K562 (cell line): Measurements from ENCODE around the gene SEMA6B. TPM values are rescaled to one million over a fixed set of nuclear protein-coding genes. Genes with fewer than 3 reads are reported as not detected.

Experiments
- ADNP ChIP-seq: fragments of 200-800 bp; sonication (Bioruptor generic); IDR thresholded peaks from 2 replicates; pipeline ENCODE4 v1.6.1; 2016; ENCODE audit warnings: missing genetic modification characterization, missing compliant biosample characterization
- BCOR ChIP-seq: fragments of 450-650 bp; IDR thresholded peaks from 2 replicates; pipeline ENCODE4 v1.6.1; 2016
- CBX1 ChIP-seq: sonication (generic); IDR thresholded peaks from 2 replicates; pipeline ENCODE4 v1.6.1; 2016; ENCODE audit warnings: antibody characterized with exemption, low read depth, mild to moderate bottlenecking
- HNRNPLL ChIP-seq: fragments of 200-400 bp; formaldehyde crosslinking; IDR thresholded peaks from 2 replicates; pipeline ENCODE4 v1.6.1; 2017; ENCODE audit warnings: low read length, low read depth, mild to moderate bottlenecking; ENCODE audit not compliant: poor library complexity, severe bottlenecking
- JUN ChIP-seq, 2 experiments: sonication (generic) in 1 of 2; formaldehyde crosslinking in 1 of 2; IDR thresholded peaks; 2 replicates each; pipeline versions ENCODE4 v1.6.1 to v1.8.0; 2012 to 2022; ENCODE audit warnings: borderline replicate concordance in 2 of 2, mild to moderate bottlenecking in 2 of 2, improper control_type of control experiment in 1 of 2, low read depth in 1 of 2, low read length in 1 of 2, missing genetic modification reagents in 1 of 2
- KDM1A ChIP-seq, 2 experiments: fragments of 450-650 bp; IDR thresholded peaks; 2 replicates each; pipeline ENCODE4 v1.6.1; 2016; ENCODE audit warnings: mild to moderate bottlenecking in 2 of 2
- NBN ChIP-seq: fragments of 450-650 bp; IDR thresholded peaks from 2 replicates; pipeline ENCODE4 v1.6.1; 2016; ENCODE audit warnings: low read depth, mild to moderate bottlenecking
- RB1 ChIP-seq: fragments of 450-650 bp; IDR thresholded peaks from 2 replicates; pipeline ENCODE4 v1.6.1; 2017; ENCODE audit warnings: low read depth, mild to moderate bottlenecking
- TOE1 ChIP-seq, 2 experiments: fragments of 450-650 bp in 1 of 2; sonication (generic) in 1 of 2; formaldehyde crosslinking in 1 of 2; IDR thresholded peaks; 2 replicates each; pipeline versions ENCODE4 v1.7.1 to v1.8.0; 2016 to 2022; ENCODE audit warnings: borderline replicate concordance in 2 of 2, mild to moderate bottlenecking in 2 of 2, antibody characterized with exemption in 1 of 2, inconsistent platforms in 1 of 2, low read depth in 1 of 2, missing genetic modification reagents in 1 of 2, moderate library complexity in 1 of 2
- ZBTB11 ChIP-seq, 3 experiments: fragments of 200-800 bp in 1 of 3; fragments of 250-450 bp in 1 of 3; fragments of 450-650 bp in 1 of 3; sonication (Bioruptor Pico) in 1 of 3; sonication (Bioruptor generic) in 1 of 3; formaldehyde crosslinking in 1 of 3; IDR thresholded peaks; 2 replicates each; pipeline versions ENCODE4 v1.6.1 to v1.8.0; 2016 to 2022; ENCODE audit warnings: mild to moderate bottlenecking in 2 of 3, missing genetic modification characterization in 2 of 3, missing compliant biosample characterization in 1 of 3, moderate library complexity in 1 of 3
- ZBTB2 ChIP-seq: fragments of 450-650 bp; IDR thresholded peaks from 2 replicates; pipeline ENCODE4 v1.6.1; 2016; ENCODE audit warnings: antibody characterized with exemption
- ZFP36 ChIP-seq: fragments of 150-350 bp; IDR thresholded peaks from 2 replicates; pipeline ENCODE4 v1.6.1; 2018; ENCODE audit warnings: low read length, low read depth; ENCODE audit not compliant: partially characterized antibody
- ZNF263 ChIP-seq: sonication (generic); formaldehyde crosslinking; IDR thresholded peaks from 2 replicates; pipeline ENCODE4 v1.8.0; 2022; ENCODE audit warnings: mild to moderate bottlenecking, missing genetic modification reagents, borderline replicate concordance
- polyA plus RNA-seq, 8 experiments: library from polyadenylated mRNA; depleted of rRNA in 4 of 8; stranded (reverse) in 5 of 8; unstranded in 3 of 8; fragments of >200 nt; fragmentation: Nextera tagmentation in 2 of 8; fragmentation: Illumina TruSeq in 1 of 8; extraction: Ambion mirVana in 2 of 8; extraction: Trizol in 1 of 8; gene quantifications; 2 replicates each; pipeline versions ENCODE4 v1.2.1 to v1.2.3, GENCODE V29; 2011 to 2014; ENCODE audit warnings: inconsistent platforms in 1 of 8, missing spikeins in 1 of 8
- total RNA-seq, 7 experiments: library from RNA; depleted of rRNA in 6 of 7; stranded (reverse); fragments of >200 nt in 6 of 7; fragmentation: Illumina TruSeq in 2 of 7; extraction: Trizol in 2 of 7; gene quantifications; 2 replicates each; pipeline versions ENCODE4 v1.2.1 to v1.2.3, GENCODE V29; 2011 to 2021; ENCODE audit warnings: low replicate concordance in 1 of 7

SEMA6B gene
- total and polyA plus RNA-seq, 9 of the 15 experiments (the other 6 are each of a cell fraction or from before 2014, with no cell fraction given) = 0.65 to 4.6 (median 2.5) TPM; not detected in 2

GRCh38 chr19:4583961-4584669, 24.6 kb upstream of the SEMA6B start (continued):
- TF ChIP-seq BCOR = peak; percentile 97
- TF ChIP-seq CBX1 = peak; percentile 83
- TF ChIP-seq ZFP36 = peak; percentile 80
- peak; percentile 69 for TF ChIP-seq RB1
- no peak for TF ChIP-seq JUN (IDR thresholded peaks at IDR 0.05; ENCODE audit: borderline replicate concordance, low read depth, low read length)
- no peak for TF ChIP-seq JUN (CRISPR knock-in tag; IDR thresholded peaks at IDR 0.05; ENCODE audit: borderline replicate concordance)
- TF ChIP-seq NBN = 0 out of 2 replicates have a peak, but pooled peaks have one; percentile 22
- TF ChIP-seq ZBTB2 = 0 out of 2 replicates have a peak, but pooled peaks have one; percentile 25
- TF ChIP-seq HNRNPLL = no peak
- TF ChIP-seq ADNP = peak; percentile 55; the same call in 1 of the 2 replicates
- TF ChIP-seq KDM1A (IDR thresholded peaks at IDR 0.05) = peak; percentile 66 to 90
- TF ChIP-seq TOE1 (IDR thresholded peaks at IDR 0.05; ENCODE audit: borderline replicate concordance) = peak; percentile 84
- TF ChIP-seq TOE1 (CRISPR knock-in tag; IDR thresholded peaks at IDR 0.05; ENCODE audit: borderline replicate concordance, low read depth) = no peak
- TF ChIP-seq ZNF263 (CRISPR knock-in tag) = peak; percentile 85
- no peak for TF ChIP-seq ZBTB11 (CRISPR knock-in tag; IDR thresholded peaks at IDR 0.05)
